MM.1S (cell line): ENCODE results near the gene ARHGAP26.

ENCODE experiments used
- DNase-seq: peaks from one replicate; pipeline ENCODE4 v3.0.0-alpha.2; 2015
- H2AFZ ChIP-seq: fragments of 300-600 bp; sonication (generic); 2 replicates; pipeline ENCODE4 v1.6.0; 2016; ENCODE audit warnings: antibody characterized with exemption, low read length
- H3F3A ChIP-seq: fragments of 300-600 bp; sonication (generic); 2 replicates; pipeline ENCODE4 v1.6.1; 2016; ENCODE audit warnings: mild to moderate bottlenecking, antibody characterized with exemption, low read length, moderate library complexity, mixed read lengths; ENCODE audit not compliant: insufficient read depth
- H3K27ac ChIP-seq: fragments of 300-600 bp; sonication (generic); 2 replicates; pipeline ENCODE4 v1.5.1; 2016; ENCODE audit warnings: mild to moderate bottlenecking, low read length
- H3K27me3 ChIP-seq: fragments of 300-600 bp; sonication (generic); replicated peaks from 2 replicates; pipeline ENCODE4 v1.6.0; 2016; ENCODE audit warnings: low read length; ENCODE audit not compliant: insufficient read depth
- H3K36me3 ChIP-seq: fragments of 300-600 bp; sonication (generic); replicated peaks from 2 replicates; pipeline ENCODE4 v1.6.1; 2016; ENCODE audit warnings: mild to moderate bottlenecking, low read length, mixed read lengths; ENCODE audit not compliant: insufficient read depth
- H3K4me1 ChIP-seq: fragments of 300-600 bp; sonication (generic); 2 replicates; pipeline ENCODE4 v1.6.1; 2016; ENCODE audit warnings: low read length, mixed read lengths
- H3K4me2 ChIP-seq: fragments of 300-600 bp; sonication (generic); 2 replicates; pipeline ENCODE4 v1.6.0; 2016; ENCODE audit warnings: low read depth, low read length
- H3K4me3 ChIP-seq: fragments of 300-600 bp; sonication (generic); 2 replicates; pipeline ENCODE4 v1.5.1; 2016; ENCODE audit warnings: low read length, mixed read lengths
- H3K79me2 ChIP-seq: fragments of 300-600 bp; sonication (generic); 2 replicates; pipeline ENCODE4 v1.6.1; 2016; ENCODE audit warnings: mixed run types, low read length, mixed read lengths
- H3K9ac ChIP-seq: fragments of 300-600 bp; sonication (generic); 2 replicates; pipeline ENCODE4 v1.6.1; 2016; ENCODE audit warnings: low read length, mixed read lengths
- H3K9me2 ChIP-seq: fragments of 300-600 bp; sonication (generic); replicated peaks from 2 replicates; pipeline ENCODE4 v1.6.1; 2016; ENCODE audit warnings: mild to moderate bottlenecking, low read length, mixed read lengths; ENCODE audit not compliant: insufficient read depth
- H3K9me3 ChIP-seq: fragments of 300-600 bp; sonication (generic); replicated peaks from 2 replicates; pipeline ENCODE4 v1.6.1; 2016; ENCODE audit warnings: mild to moderate bottlenecking, low read length, mixed read lengths; ENCODE audit not compliant: insufficient read depth
- H4K20me1 ChIP-seq: fragments of 300-600 bp; sonication (generic); 2 replicates; pipeline ENCODE4 v1.6.1; 2016; ENCODE audit warnings: mild to moderate bottlenecking, low read length, moderate library complexity, mixed read lengths; ENCODE audit not compliant: insufficient read depth
- EZH2 ChIP-seq: fragments of 300-600 bp; sonication (generic); optimal IDR thresholded peaks from 2 replicates; pipeline ENCODE3; 2017; ENCODE audit warnings: low read depth, mild to moderate bottlenecking, antibody characterized with exemption, low read length, mixed read lengths
- EZH2phosphoT487 ChIP-seq: fragments of 300-600 bp; sonication (generic); IDR thresholded peaks from 2 replicates; pipeline ENCODE4 v1.6.1; 2018; ENCODE audit warnings: antibody characterized with exemption, low read length
- TF ChIP-seq, protein P1 (sequence below): fragments of 300-600 bp; sonication (generic); IDR thresholded peaks from 2 replicates; pipeline ENCODE4 v1.5.1; 2016; ENCODE audit warnings: antibody characterized with exemption, low read length, mixed read lengths

ARHGAP26 gene

GRCh38 chr5:143001764-143002351, 231.7 kb downstream of the ARHGAP26 start:
- Histone ChIP-seq H3K9me2 (no peaks in the 10 kb centered on the region), H3K27ac (no peak overlapping the region), H3K4me3 (no peak overlapping the region), H3K9ac (no peak overlapping the region), H2AFZ (no peak overlapping the region), H3K79me2 (no peaks in the 10 kb centered on the region), H3K4me1 (peaks cover 19% of the 10 kb centered on the region), H3F3A (peaks cover 9% of the 10 kb centered on the region), H3K4me2 (no peak overlapping the region), H3K9me3 (no peaks in the 10 kb centered on the region), H3K27me3 (no peaks in the 10 kb centered on the region), H4K20me1 (no peaks in the 10 kb centered on the region), H3K36me3 (no peaks in the 10 kb centered on the region)
- no peak for DNase-seq
- TF ChIP-seq, protein P1, sequence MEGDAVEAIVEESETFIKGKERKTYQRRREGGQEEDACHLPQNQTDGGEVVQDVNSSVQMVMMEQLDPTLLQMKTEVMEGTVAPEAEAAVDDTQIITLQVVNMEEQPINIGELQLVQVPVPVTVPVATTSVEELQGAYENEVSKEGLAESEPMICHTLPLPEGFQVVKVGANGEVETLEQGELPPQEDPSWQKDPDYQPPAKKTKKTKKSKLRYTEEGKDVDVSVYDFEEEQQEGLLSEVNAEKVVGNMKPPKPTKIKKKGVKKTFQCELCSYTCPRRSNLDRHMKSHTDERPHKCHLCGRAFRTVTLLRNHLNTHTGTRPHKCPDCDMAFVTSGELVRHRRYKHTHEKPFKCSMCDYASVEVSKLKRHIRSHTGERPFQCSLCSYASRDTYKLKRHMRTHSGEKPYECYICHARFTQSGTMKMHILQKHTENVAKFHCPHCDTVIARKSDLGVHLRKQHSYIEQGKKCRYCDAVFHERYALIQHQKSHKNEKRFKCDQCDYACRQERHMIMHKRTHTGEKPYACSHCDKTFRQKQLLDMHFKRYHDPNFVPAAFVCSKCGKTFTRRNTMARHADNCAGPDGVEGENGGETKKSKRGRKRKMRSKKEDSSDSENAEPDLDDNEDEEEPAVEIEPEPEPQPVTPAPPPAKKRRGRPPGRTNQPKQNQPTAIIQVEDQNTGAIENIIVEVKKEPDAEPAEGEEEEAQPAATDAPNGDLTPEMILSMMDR = no peak
- TF ChIP-seq EZH2phosphoT487 = no peak

GRCh38 chr5:143002459-143003327, 232.5 kb downstream of the ARHGAP26 start:
- no peak overlapping the region for H3K27ac ChIP-seq
- H3K4me1 ChIP-seq = peaks cover 25% of the 10 kb centered on the region
- H3K79me2 ChIP-seq = no peaks in the 10 kb centered on the region
- no peak overlapping the region for H3K4me2 ChIP-seq
- peak; percentile 71 for DNase-seq
- no peak overlapping the region for H3K9ac ChIP-seq
- no peaks in the 10 kb centered on the region for H3K36me3 ChIP-seq
- H3K27me3 ChIP-seq = no peaks in the 10 kb centered on the region
- no peaks in the 10 kb centered on the region for H3K9me2 ChIP-seq
- H4K20me1 ChIP-seq = no peaks in the 10 kb centered on the region
- H3K9me3 ChIP-seq = no peaks in the 10 kb centered on the region
- H2AFZ ChIP-seq = no peak overlapping the region
- no peak overlapping the region for H3K4me3 ChIP-seq
- TF ChIP-seq, protein P1 = peak; percentile 75
- no peak for TF ChIP-seq EZH2phosphoT487
- peaks cover 14% of the 10 kb centered on the region for H3F3A ChIP-seq

GRCh38 chr5:143003328-143003636, 233.1 kb downstream of the ARHGAP26 start:
- no peak overlapping the region for H3K4me3 ChIP-seq
- H3K36me3 ChIP-seq = no peaks in the 10 kb centered on the region
- no peaks in the 10 kb centered on the region for H4K20me1 ChIP-seq
- H2AFZ ChIP-seq = no peak overlapping the region
- no peaks in the 10 kb centered on the region for H3K9me2 ChIP-seq
- H3F3A ChIP-seq = peaks cover 16% of the 10 kb centered on the region
- H3K79me2 ChIP-seq = peaks cover 2% of the 10 kb centered on the region; the same call in 1 of the 2 replicates
- no peak overlapping the region for H3K27ac ChIP-seq
- H3K4me2 ChIP-seq = no peak overlapping the region
- TF ChIP-seq, protein P1 = no peak
- TF ChIP-seq EZH2phosphoT487 = no peak
- no peak for TF ChIP-seq EZH2
- H3K9me3 ChIP-seq = no peaks in the 10 kb centered on the region
- H3K27me3 ChIP-seq = no peaks in the 10 kb centered on the region
- no peak overlapping the region for H3K9ac ChIP-seq
- peaks cover 31% of the 10 kb centered on the region for H3K4me1 ChIP-seq
- no peak for DNase-seq
